SK-MEL-5 (cell line): ENCODE data around the gene MMP27. TPM values are rescaled to one million over a fixed set of nuclear protein-coding genes. Genes with fewer than 3 reads are reported as not detected.

Experiments
- DNase-seq: peaks from one replicate; pipeline ENCODE4 v3.0.0-alpha.2; 2016; ENCODE audit warnings: low read depth, low spot score
- in situ Hi-C: cut with HindIII; loops from 2 replicates; pipeline ENCODE4 v1.10.0; 2016; ENCODE audit warnings: low sequenced_read_pairs, high pct_unique_total_duplicates, low pct_unique_long_range_greater_than_20kb
- total RNA-seq: library from RNA; depleted of rRNA; stranded (reverse); fragments of >200 nt; shearing (Covaris generic); gene quantifications from 2 replicates; pipeline ENCODE4 v1.2.3, GENCODE V29; 2014

The MMP27 gene
- total RNA-seq, 1 experiment from 2014 or later, result not detected

DNA sequence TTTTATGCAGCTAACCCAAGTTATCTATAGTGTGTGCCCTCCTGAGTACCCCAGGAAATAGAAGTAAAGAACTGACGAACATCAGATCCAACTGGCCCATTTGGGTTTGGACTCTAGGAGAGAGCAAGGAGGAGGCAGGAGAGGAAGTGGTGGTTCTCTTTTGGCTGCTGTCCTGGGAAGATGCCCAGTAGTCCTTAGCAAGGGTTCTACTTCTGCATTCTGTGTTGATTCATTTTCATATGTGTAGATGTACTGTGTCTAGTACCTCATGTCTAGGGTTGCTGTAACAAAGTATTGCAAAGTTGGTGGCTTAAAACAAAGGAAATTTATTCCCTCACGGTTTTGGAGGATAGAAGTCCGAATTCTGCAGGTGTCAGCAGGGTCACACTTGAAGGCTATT, 6.6 kb upstream of the MMP27 start:
- no peak for DNase-seq
- in situ Hi-C loops, result no loop called here

GRCh38 chr11:102709201-102709945, 3.8 kb upstream of the MMP27 start:
- DNase-seq, result no peak
- in situ Hi-C loops, result no loop called here

DNA sequence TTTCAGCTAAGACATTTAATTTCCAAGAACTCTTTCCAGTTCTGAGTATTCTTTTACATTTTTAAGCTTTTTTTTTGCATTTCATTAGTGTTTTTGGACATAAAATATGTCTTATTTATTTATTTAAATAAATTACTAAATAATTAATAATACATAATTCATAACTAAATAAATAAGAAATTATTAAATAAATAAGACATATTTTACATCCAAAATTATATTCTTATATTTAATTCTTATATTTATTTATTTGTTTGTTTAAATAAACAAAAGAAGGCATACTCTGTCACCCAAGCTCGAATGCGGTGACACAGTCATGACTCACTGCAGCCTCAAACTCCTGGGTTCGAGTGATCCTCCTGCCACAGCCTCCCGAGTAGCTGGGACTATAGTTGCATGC, 3.1 kb upstream of the MMP27 start:
- in situ Hi-C loops, result no loop called here

DNA sequence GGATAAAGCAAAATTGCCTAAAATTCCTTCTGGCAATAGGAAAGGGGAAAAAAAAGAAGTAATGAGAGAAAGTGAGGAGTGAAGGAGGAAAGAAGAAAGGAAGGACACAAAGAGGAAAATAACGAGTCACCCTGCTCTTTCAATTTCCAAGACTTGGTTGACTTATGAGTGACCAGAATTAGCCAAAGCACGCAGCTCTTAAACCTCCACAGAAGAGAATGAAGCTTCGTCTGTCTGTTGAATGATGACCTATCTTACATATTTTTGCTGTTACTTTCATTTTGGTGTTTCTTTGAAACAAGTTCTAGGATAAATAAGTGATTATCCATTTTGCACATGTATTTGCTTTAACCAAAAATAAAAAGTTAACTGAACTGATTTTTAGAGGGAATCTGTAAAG, 728 bp downstream of the MMP27 start:
- in situ Hi-C loops, result no loop called here
- DNase-seq, result no peak

More for the DNA sequence above, 3.1 kb upstream of the MMP27 start:
- DNase-seq, result no peak

GRCh38 chr11:102703826-102704493, 1.6 kb downstream of the MMP27 start:
- no peak for DNase-seq
- in situ Hi-C loops, result no loop called here

GRCh38 chr11:102695201-102695600, 10.4 kb downstream of the MMP27 start:
- no peak for DNase-seq
- in situ Hi-C loops, result no loop called here

- in situ Hi-C loops, result no loop called here
- no peak for DNase-seq
Observed at GRCh38 chr11:102685754-102686153, 19.8 kb downstream of the MMP27 start.

DNA sequence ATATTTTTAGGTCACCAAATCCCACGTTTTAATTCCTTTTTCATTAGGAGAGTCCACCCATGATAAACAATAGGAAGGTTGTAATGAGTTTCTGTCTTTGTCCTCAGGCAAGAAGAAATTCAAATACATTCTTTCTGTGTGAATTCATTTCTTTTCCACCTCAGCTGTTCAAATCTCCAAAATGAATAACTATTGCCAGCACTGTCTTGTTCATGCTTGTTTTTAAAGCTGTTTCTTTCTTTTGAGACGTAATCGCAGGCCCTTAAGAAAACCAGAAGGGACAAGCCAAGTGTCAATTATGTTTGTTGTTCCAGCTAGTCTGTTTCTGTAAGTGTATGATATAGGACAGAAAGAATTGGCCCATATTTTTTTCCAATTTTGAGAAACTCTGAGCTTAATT, 20.2 kb downstream of the MMP27 start:
- in situ Hi-C loops, result no loop called here
- peak; percentile 28 for DNase-seq

DNA sequence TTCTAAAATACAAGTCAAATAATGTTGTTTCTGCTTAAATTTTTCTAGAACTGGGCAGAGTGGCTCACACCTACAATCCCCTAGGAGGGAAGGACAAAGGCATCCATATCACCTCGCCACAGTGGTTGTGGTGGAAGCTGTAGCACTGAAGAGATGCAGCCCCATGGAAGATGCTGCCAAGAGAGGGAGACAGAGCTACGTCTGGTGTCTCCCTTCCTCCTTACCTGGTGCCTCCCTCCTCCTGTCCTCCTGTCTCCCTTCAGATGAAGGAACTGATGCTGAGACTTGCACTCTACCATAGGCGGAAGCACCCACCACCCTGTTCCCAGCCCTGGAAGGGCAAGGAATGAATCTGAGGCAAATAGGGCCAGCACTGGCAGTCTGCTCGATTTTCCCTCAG, 22.3 kb downstream of the MMP27 start:
- in situ Hi-C loops, result no loop called here
- peak; percentile 36 for DNase-seq

- DNase-seq, result no peak
- in situ Hi-C loops, result no loop called here
Observed at GRCh38 chr11:102680945-102681344, 24.6 kb downstream of the MMP27 start.

GRCh38 chr11:102678022-102678421, 27.5 kb downstream of the MMP27 start:
- DNase-seq, result no peak
- in situ Hi-C loops, result no loop called here

GRCh38 chr11:102676084-102676483, 29.5 kb downstream of the MMP27 start:
- in situ Hi-C loops, result no loop called here
- DNase-seq, result no peak

- DNase-seq, result no peak
- in situ Hi-C loops, result no loop called here
Observed at GRCh38 chr11:102669664-102670063, 35.9 kb downstream of the MMP27 start.

GRCh38 chr11:102666331-102666957, 39.1 kb downstream of the MMP27 start:
- peak; percentile 67 for DNase-seq
- in situ Hi-C loops, result no loop called here

DNA sequence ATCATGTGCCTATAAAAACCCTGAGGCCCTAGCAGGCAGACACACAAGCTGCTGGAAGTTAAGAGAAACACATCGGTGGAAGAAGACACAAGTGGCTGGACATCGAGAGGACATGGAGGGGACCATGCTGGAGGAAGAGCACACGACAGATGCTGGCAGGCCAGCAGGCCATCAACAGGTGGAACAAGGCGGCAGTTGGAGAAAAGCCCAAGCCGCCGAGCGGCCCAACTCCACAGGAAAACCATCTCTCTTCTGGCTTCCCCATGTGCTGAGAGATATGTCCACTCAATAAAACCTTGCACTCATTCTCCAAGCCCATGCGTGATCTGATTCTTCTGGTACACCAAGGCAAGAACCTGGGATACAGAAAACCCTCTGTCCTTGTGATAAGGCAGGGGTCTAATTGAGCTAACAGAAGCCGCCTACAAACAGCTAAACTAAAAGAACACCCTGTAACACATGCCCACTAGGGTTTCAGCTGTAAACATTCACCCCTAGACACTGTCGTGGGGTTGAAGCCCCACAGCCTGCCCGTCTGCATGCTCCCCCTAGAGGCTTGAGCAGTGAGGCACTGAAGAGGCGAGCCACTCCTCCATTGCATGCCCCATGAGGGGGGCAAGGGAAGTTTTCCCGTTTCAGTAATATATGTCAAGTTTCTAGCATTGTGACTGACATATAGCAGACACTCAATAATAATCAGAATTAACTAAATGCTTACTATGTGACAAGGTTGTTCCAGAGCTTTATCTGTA, 41.4 kb downstream of the MMP27 start:
- in situ Hi-C loops, result no loop called here
- DNase-seq, result peak; percentile 52

DNA sequence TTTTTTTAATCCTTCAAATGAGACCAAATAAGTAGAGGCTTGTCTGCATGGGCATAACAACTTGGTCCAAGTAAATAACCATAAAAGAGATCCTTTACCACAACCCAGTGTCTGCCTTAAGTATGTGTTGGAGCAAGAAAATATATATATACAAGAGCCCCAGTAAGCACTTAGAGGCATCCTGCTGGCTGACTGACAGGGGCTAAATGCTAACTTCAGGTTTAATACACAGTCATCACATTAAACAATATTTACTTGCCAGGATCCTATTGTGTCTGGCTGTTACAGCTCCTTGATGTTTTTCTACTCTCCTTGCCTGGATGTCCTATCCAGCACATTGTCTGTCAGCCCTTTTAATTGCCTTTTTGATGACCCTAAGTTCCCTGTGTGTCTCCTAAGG, 43.0 kb downstream of the MMP27 start:
- DNase-seq, result no peak
- in situ Hi-C loops, result no loop called here

DNA sequence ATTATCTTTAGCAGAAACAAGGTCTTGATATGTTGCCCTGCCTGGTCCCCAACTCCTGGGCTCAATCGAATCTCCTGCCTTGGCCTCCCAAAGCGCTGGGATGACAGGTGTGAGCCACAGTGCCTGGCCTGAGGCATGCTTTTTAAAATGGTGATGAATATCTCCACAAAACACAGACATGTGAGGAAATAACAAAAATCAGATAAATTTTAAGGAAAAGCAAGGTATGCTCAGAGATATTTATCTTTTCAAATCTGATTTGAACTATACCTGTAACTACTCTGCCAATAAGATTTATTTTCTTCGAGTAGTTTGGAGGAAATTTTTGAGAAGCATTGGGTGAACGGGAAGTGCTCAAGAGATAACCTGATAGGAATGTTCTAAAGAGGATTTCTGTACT, 44.5 kb downstream of the MMP27 start:
- no peak for DNase-seq
- in situ Hi-C loops, result no loop called here

DNA sequence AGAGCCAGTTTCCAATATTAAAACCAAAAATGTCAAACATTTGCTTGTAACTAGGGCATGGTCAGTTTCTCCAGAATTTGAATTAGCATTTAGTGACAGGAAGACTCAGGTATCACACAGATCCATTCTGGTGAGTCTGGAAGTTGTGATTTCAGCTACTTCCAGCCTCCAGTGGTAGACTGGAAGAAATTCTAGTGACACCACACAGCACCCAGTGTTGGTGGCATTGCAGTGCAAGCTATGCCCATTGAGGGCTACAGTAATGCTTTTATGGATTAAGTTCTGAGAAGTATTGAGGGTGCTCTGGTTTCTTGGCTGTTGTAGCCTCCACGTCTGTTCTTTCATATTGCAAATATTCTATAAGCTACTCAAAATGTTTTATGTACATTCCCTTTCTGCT, 49.0 kb downstream of the MMP27 start:
- DNase-seq, result no peak
- in situ Hi-C loops, result no loop called here
